SU-DHL-6 (cell line): ENCODE measurements around the gene ABHD1.

Source experiments
- H2AFZ ChIP-seq: fragments of 200-600 bp; sonication (generic); 2 replicates; pipeline ENCODE4 v1.6.1; 2014; ENCODE audit warnings: low read depth, mild to moderate bottlenecking, moderate library complexity, mixed read lengths, antibody characterized with exemption, low read length; ENCODE audit not compliant: severe bottlenecking
- H3F3A ChIP-seq: fragments of 200-600 bp; shearing (Covaris generic); 2 replicates; pipeline ENCODE4 v1.6.0; 2016; ENCODE audit warnings: antibody characterized with exemption, mild to moderate bottlenecking; ENCODE audit not compliant: insufficient read depth
- H3K27ac ChIP-seq: fragments of 200-600 bp; sonication (generic); 2 replicates; pipeline ENCODE4 v1.5.1; 2016; ENCODE audit warnings: low read depth, mild to moderate bottlenecking, low read length, moderate library complexity, mixed read lengths
- H3K27me3 ChIP-seq: fragments of 200-600 bp; sonication (generic), shearing (Covaris generic); 2 replicates; pipeline ENCODE4 v1.6.0; 2014; ENCODE audit warnings: mild to moderate bottlenecking, low read length
- H3K36me3 ChIP-seq: fragments of 200-600 bp; sonication (generic); 2 replicates; pipeline ENCODE4 v1.6.1; 2014; ENCODE audit warnings: mild to moderate bottlenecking, low read length, mixed read lengths
- H3K4me2 ChIP-seq: fragments of 300-600, 200-600 bp; shearing (Covaris generic), sonication (generic); 2 replicates; pipeline ENCODE4 v1.6.0; 2014; ENCODE audit warnings: low read length, low read depth, mild to moderate bottlenecking; ENCODE audit not compliant: poor library complexity, severe bottlenecking
- H3K4me3 ChIP-seq: fragments of 200-600 bp; sonication (generic); 2 replicates; pipeline ENCODE4 v1.5.1; 2014; ENCODE audit warnings: antibody characterized with exemption, low read length, mild to moderate bottlenecking, mixed read lengths; ENCODE audit not compliant: insufficient read depth, poor library complexity, severe bottlenecking
- H3K79me2 ChIP-seq: fragments of 200-600 bp; sonication (generic); 2 replicates; pipeline ENCODE4 v1.6.1; 2014; ENCODE audit warnings: mild to moderate bottlenecking, low read length, moderate library complexity; ENCODE audit not compliant: insufficient read depth
- H3K9ac ChIP-seq: fragments of 200-600 bp; sonication (generic); 2 replicates; pipeline ENCODE4 v1.7.0; 2014; ENCODE audit warnings: mild to moderate bottlenecking, low read length
- H3K9me2 ChIP-seq: fragments of 200-600 bp; sonication (generic); replicated peaks from 2 replicates; pipeline ENCODE4 v1.6.1; 2014; ENCODE audit warnings: low read length; ENCODE audit not compliant: insufficient read depth
- H3K9me3 ChIP-seq: fragments of 200-600 bp; sonication (generic); 2 replicates; pipeline ENCODE4 v1.6.1; 2014; ENCODE audit warnings: low read length, mixed read lengths; ENCODE audit not compliant: insufficient read depth
- H4K20me1 ChIP-seq: fragments of 200-600 bp; sonication (generic); 2 replicates; pipeline ENCODE4 v1.6.1; 2014; ENCODE audit warnings: low read depth, mild to moderate bottlenecking, antibody characterized with exemption, low read length, moderate library complexity, mixed read lengths
- EZH2phosphoT487 ChIP-seq: fragments of 200-600 bp; sonication (generic), shearing (Covaris generic); conservative IDR thresholded peaks from 2 replicates; pipeline ENCODE4 v1.6.1; 2018; ENCODE audit warnings: mild to moderate bottlenecking, antibody characterized with exemption, low read length, moderate library complexity, mixed read lengths
- TF ChIP-seq, protein P1 (sequence below): fragments of 200-600 bp; sonication (generic); IDR thresholded peaks from one replicate; pipeline ENCODE4 v1.5.1; 2017; ENCODE audit warnings: antibody characterized with exemption, mild to moderate bottlenecking, low read length, moderate library complexity; ENCODE audit not compliant: insufficient read depth, poor library complexity, severe bottlenecking

ABHD1 gene

DNA sequence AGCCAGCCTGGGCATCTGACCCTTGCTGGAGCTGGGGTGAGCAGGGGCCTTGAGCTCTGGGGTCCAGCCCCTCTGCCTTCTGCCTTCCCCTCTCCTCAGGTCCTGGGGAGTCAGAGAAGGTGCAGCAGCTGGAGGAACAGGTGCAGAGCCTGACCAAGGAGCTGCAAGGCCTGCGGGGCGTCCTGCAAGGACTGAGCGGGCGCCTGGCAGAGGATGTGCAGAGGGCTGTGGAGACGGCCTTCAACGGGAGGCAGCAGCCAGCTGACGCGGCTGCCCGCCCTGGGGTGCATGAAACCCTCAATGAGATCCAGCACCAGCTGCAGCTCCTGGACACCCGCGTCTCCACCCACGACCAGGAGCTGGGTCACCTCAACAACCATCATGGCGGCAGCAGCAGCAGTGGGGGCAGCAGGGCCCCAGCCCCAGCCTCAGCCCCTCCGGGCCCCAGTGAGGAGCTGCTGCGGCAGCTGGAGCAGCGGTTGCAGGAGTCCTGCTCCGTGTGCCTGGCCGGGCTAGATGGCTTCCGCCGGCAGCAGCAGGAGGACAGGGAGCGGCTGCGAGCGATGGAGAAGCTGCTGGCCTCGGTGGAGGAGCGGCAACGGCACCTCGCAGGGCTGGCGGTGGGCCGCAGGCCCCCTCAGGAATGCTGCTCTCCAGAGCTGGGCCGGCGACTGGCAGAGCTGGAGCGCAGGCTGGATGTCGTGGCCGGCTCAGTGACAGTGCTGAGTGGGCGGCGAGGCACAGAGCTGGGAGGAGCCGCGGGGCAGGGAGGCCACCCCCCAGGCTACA, 41.4 kb upstream of the ABHD1 start:
- Histone ChIP-seq H3K9ac (no peak overlapping the region), H3K4me2 (peak overlapping the region; percentile 52), H4K20me1 (no peaks in the 10 kb centered on the region), H3K79me2 (no peaks in the 10 kb centered on the region), H3K27ac (peak overlapping the region; percentile 41; the same call in 1 of the 2 replicates), H3K36me3 (no peaks in the 10 kb centered on the region), H2AFZ (no peak overlapping the region), H3K4me3 (no peak overlapping the region), H3K27me3 (no peaks in the 10 kb centered on the region), H3K9me2 (no peaks in the 10 kb centered on the region), H3K9me3 (no peaks in the 10 kb centered on the region), H3F3A (no peaks in the 10 kb centered on the region)
- TF ChIP-seq EZH2phosphoT487 = no peak
- TF ChIP-seq, protein P1, sequence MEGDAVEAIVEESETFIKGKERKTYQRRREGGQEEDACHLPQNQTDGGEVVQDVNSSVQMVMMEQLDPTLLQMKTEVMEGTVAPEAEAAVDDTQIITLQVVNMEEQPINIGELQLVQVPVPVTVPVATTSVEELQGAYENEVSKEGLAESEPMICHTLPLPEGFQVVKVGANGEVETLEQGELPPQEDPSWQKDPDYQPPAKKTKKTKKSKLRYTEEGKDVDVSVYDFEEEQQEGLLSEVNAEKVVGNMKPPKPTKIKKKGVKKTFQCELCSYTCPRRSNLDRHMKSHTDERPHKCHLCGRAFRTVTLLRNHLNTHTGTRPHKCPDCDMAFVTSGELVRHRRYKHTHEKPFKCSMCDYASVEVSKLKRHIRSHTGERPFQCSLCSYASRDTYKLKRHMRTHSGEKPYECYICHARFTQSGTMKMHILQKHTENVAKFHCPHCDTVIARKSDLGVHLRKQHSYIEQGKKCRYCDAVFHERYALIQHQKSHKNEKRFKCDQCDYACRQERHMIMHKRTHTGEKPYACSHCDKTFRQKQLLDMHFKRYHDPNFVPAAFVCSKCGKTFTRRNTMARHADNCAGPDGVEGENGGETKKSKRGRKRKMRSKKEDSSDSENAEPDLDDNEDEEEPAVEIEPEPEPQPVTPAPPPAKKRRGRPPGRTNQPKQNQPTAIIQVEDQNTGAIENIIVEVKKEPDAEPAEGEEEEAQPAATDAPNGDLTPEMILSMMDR = no peak

DNA sequence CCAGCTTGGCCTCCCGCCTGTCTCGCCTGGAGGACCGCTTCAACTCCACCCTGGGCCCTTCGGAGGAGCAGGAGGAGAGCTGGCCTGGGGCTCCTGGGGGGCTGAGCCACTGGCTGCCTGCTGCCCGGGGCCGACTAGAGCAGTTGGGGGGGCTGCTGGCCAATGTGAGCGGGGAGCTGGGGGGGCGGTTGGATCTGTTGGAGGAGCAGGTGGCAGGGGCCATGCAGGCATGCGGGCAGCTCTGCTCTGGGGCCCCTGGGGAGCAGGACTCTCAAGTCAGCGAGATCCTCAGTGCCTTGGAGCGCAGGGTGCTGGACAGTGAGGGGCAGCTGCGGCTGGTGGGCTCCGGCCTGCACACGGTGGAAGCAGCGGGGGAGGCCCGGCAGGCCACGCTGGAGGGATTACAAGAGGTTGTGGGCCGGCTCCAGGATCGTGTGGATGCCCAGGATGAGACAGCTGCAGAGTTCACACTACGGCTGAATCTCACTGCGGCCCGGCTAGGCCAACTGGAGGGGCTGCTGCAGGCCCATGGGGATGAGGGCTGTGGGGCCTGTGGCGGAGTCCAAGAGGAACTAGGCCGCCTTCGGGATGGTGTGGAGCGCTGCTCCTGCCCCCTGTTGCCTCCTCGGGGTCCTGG, 40.7 kb upstream of the ABHD1 start:
- Histone ChIP-seq H2AFZ (no peak overlapping the region), H3K4me2 (no peak overlapping the region), H4K20me1 (no peaks in the 10 kb centered on the region)

DNA sequence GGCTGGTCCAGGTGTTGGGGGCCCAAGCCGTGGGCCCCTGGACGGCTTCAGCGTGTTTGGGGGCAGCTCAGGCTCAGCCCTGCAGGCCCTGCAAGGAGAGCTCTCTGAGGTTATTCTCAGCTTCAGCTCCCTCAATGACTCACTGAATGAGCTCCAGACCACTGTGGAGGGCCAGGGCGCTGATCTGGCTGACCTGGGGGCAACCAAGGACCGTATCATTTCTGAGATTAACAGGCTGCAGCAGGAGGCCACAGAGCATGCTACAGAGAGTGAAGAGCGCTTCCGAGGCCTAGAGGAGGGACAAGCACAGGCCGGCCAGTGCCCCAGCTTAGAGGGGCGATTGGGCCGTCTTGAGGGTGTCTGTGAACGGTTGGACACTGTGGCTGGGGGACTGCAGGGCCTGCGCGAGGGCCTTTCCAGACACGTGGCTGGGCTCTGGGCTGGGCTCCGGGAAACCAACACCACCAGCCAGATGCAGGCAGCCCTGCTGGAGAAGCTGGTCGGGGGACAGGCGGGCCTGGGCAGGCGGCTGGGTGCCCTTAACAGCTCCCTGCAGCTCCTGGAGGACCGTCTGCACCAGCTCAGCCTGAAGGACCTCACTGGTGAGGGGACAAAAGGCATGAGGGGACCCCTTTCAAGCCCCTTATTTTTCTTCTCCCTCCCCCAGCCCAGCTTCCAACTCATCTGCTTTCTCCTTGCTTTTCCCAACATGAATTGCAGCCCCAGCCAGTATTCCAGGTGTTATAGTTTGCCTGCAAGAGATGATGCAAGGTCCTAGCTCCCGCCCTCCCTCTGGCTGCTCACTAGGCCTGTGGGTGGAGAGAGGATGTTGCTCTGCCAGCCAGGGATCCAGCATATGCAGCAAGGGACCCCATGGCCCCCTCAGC, 40.0 kb upstream of the ABHD1 start:
- Histone ChIP-seq H3F3A (0 out of 2 replicates have a peak, but pooled peaks cover 3% of the 10 kb centered on the region), H3K27ac (no peak overlapping the region), H3K9me2 (no peaks in the 10 kb centered on the region), H2AFZ (no peak overlapping the region), H3K4me2 (no peak overlapping the region), H3K4me3 (no peak overlapping the region), H3K9ac (no peak overlapping the region), H3K27me3 (no peaks in the 10 kb centered on the region), H4K20me1 (no peaks in the 10 kb centered on the region), H3K79me2 (no peaks in the 10 kb centered on the region), H3K9me3 (no peaks in the 10 kb centered on the region), H3K36me3 (no peaks in the 10 kb centered on the region)
- TF ChIP-seq, protein P1 = no peak
- no peak for TF ChIP-seq EZH2phosphoT487

More for the DNA sequence above, 40.7 kb upstream of the ABHD1 start:
- Histone ChIP-seq H3K79me2 (no peaks in the 10 kb centered on the region), H3K36me3 (no peaks in the 10 kb centered on the region), H3K9ac (no peak overlapping the region), H3K27me3 (no peaks in the 10 kb centered on the region), H3K9me2 (no peaks in the 10 kb centered on the region), H3K4me3 (no peak overlapping the region), H3K27ac (no peak overlapping the region), H3F3A (0 out of 2 replicates have a peak, but pooled peaks cover 3% of the 10 kb centered on the region), H3K9me3 (no peaks in the 10 kb centered on the region)
- TF ChIP-seq, protein P1 = no peak
- no peak for TF ChIP-seq EZH2phosphoT487
